GM18868 (cell line): ENCODE results near the gene GABBR2.

Experiments
- ATAC-seq: cut with Tn5 transposase; IDR thresholded peaks from one replicate; pipeline ENCODE4 v1.9.1; 2021; ENCODE audit warnings: mild to moderate bottlenecking, moderate library complexity; ENCODE audit not compliant: unreplicated experiment

The GABBR2 gene

DNA sequence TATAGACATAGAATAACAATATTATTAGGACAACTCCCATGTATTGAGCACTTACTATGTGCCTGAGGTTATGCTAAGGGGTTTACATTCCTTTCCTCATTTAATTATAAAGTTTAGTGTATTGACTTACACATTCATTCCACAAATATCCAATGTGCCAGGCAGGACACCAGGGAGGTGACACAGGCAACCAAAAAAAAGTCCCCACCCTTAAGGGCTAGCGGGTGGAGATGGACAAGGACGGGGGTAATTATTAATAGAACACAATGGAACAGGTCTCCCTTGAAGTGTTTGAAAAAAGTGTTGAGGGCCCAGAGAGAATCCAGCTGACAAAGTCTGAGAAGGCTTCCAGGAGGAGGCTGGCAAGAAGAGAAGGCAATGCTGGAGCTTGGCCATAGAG, 459.0 kb downstream of the GABBR2 start:
- ATAC-seq = no peak

DNA sequence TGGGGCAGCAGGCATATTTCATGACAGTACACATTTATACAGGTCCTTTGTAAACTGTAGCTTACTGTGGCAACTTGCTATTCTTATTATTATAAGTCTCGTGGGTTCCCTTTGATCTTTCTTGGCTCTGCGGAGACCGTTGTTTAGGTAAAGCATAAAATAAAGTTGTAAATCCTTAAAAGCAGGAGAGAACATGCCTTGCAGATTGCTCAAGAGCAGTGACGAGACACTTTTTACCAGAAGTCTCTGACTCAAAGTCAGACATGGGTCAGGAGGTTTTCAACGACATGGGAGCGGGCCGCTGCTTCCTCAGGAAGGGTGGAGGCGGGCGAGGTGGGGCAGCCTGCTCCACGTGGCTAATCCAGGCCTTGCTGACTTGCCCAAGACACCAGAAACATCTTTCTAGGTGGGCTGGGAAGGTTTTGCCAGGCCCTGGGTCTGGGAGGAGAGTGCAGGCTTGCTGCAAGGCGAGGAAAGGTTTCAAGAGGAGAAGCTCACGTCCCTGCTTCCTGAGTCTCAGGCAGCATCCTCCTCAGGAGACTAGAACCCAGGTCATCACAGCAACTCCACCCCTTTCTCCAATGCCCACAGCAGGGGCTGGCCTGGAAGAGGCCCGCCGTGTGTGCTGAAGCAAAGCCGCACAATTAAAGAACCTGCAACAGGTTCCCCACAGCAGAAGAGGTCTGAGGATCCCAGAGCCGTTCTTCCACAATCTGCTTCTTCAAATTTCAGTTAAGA, 459.8 kb downstream of the GABBR2 start:
- ATAC-seq = no peak

DNA sequence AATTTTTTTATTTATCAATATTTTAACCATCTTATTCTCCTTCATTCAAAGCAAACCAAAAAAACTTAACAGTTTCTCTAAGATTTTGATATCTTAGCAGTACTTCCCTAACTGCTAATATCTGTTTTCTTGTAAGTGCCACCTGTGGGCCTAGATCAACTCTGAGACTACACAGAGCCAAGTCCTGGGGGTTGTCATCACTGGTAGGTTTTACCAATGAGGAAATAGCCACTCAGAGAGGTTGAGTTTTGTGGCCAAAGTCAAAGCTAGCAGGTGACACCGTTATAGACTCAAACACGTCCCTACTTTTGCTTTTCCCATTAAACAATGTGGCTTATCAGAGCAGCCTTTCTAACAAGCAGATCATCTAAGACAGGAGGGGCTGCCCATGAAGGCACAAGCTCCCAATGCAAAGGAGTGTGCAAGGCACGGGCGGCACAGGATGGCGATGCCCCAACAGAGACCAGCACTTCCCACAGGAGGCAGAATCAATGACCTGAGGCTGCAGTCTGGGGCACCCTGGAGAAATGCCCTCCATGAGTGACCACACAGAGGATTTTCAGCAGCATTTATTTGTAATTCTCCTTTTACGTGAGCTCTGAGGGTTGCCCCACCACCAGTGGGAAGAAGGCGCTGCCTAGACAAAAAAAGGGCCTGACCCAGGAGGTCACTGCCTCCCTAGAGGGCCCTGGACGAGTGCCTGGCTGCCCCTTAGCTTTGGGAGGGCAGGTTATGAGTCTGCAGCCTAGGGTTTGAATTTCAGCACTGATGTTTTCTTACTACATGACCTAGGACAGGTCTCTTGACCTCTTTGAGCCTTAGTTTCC, 460.7 kb downstream of the GABBR2 start:
- ATAC-seq = no peak

DNA sequence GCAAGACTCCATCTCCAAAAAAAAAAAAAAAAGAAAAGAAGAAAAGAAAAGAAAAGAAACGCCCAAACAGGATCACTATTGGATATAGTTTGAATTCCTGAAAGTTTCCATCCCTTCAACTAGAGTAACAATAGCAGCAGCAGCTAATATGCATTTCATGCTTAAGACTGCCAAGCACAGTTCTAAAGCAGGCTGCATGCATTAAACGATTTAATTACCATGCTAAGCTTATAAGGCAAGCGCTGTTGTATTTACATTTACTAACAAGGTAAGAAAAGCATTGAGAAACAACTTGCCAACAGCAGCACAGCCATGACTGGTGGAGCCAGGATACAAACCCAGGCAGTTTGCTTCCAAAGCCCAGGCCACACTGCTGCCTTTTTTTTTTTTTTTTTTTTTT, 466.3 kb downstream of the GABBR2 start:
- no peak for ATAC-seq

DNA sequence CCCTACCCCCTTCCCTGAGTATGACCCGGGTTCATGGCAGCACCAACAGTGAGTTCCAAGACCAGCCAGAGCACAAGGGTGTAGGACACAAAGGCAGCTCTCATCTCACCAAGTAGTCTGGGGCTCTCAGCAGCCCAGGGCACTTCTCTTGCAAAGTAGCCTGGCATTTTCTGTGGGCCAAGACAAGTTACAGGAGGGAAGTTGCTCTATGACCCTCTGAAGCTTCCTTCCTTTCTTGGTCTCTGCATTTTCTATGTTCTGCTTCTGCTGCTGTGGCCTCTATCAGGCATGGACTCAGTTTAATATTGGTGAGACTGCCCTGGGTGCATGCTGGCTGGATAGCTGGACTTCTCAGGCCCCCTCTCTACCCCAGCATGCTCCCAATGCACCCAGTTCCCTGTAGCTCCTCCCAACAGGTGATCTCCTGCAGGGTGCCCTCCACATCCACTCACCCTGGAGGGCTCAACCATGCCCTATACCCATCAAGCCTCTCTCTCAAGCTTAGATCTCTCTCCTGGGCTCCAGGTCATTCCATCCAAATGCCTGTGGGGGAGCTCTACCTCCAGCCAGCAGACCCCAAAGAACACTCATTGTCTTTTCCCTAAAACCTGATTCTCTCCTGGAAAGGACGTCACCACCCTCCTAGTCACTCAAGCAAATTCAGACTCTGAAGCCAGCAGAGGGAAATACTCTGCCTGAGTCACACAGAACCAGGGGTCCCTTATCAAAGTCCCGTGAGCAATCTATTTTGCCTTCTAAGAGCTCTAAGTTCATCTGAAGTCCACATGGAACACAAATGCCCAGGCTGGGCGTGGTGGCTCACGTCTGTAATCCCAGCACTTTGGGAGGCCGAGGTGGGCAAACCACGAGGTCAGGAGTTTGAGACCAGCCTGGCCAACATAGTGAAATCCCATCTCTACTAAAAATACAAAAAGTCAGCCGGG, 467.1 kb downstream of the GABBR2 start:
- no peak for ATAC-seq

DNA sequence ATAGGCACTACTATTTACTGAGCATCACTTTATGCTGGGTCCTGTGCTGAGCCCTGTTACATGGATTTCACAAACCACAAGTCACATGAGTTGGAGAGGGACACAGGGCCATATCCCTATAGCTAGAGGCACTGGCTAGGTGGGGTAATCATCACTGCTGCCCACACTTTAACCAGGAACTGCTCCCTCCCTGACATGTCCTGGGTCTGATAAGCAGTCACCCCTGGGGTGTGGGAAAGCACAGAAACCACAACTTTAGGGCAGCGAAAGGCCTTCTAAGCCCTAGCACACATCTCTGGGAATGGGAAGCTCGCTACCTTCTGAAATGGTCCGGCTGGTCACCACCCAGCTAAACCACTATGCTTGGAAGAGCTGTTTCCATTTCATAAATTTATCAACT, 468.3 kb downstream of the GABBR2 start:
- no peak for ATAC-seq
